VCaP (cell line): ENCODE data around the gene GRIA1.

Experiments
- H3K27ac ChIP-seq: fragments of 450-650 bp; 2 replicates; pipeline ENCODE4 v1.5.1; 2017
- TF ChIP-seq, protein P1 (sequence below): fragments of 450-650 bp; conservative IDR thresholded peaks from 2 replicates; pipeline ENCODE4 v1.5.1; 2017; ENCODE audit warnings: mild to moderate bottlenecking, moderate library complexity

Gene GRIA1

DNA sequence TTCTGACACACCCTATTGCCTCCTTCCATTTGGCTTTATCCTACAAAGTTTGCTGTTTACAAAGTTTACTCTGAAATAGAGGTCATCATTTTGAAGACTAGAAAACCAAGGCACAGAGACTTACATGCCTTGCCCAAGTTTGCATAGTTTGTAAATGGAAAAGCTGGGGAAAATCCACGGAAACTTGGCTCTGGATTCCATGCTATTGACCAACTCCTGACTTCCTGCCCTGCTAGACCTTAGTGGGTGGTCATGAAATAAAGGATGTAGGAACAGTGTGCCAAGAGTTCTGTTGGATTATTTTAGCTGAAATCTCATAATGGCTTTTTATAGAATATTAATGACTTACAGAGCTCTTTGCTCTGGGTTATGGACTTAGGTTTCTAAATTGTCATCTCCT, 69.5 kb downstream of the GRIA1 start:
- TF ChIP-seq, protein P1, sequence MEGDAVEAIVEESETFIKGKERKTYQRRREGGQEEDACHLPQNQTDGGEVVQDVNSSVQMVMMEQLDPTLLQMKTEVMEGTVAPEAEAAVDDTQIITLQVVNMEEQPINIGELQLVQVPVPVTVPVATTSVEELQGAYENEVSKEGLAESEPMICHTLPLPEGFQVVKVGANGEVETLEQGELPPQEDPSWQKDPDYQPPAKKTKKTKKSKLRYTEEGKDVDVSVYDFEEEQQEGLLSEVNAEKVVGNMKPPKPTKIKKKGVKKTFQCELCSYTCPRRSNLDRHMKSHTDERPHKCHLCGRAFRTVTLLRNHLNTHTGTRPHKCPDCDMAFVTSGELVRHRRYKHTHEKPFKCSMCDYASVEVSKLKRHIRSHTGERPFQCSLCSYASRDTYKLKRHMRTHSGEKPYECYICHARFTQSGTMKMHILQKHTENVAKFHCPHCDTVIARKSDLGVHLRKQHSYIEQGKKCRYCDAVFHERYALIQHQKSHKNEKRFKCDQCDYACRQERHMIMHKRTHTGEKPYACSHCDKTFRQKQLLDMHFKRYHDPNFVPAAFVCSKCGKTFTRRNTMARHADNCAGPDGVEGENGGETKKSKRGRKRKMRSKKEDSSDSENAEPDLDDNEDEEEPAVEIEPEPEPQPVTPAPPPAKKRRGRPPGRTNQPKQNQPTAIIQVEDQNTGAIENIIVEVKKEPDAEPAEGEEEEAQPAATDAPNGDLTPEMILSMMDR = no peak
- H3K27ac ChIP-seq = no peak overlapping the region

DNA sequence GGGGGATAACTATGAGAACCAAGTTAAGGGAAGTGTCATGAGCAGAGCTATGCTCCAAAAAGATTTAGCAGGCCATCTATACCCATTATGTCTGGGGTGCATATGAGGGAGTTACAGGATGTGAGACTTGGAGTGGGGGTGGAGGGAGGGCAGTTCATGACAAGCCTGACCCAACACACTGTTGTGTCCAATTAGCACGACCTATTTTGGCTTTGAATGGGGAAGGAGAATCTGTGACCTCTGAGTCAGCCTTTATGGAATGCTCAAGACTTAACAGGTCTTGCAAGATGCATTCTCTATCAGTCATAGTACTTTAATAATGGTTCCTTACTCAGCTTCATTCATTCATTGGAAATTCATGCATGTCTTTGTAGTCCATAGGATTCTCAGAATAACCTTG, 71.7 kb downstream of the GRIA1 start:
- H3K27ac ChIP-seq = no peak overlapping the region
- TF ChIP-seq, protein P1 = no peak

DNA sequence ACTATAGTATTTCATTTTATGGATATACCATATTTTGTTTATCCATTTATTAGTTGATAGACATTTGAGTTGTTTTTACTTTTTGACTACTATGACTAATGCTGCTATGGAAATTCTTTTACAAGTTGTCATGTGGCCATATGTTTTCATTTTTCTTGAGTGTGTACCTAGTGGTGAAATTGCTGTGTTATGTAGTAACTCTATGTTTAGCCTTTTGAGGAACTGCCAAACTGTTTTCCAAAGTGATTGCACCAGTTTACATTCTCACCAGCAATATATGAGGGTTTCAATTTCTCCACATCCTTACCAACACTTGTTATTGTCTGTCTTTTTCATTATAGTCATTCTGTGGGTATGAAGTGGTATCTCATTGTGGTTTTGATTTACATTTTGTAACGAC, 75.4 kb downstream of the GRIA1 start:
- TF ChIP-seq, protein P1 = no peak
- no peak overlapping the region for H3K27ac ChIP-seq

DNA sequence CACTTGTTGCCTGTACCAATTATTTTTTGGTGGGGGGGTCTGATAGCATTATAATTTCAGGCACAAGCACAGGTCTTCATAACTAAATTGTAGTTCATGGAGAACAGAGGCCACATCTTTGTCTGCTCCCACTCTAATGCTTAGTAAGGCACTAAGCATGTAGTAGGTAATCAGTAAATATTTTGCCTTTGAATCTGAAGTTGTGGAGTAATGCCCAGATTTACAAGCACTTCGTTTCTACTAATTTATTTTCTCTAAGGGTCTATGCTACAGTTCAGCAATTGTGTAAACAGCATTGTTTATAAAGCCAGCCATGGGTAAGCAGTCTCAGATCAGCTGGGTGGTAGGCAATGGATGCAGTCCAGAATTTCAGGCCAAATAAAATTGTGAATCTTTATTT, 78.6 kb downstream of the GRIA1 start:
- H3K27ac ChIP-seq = no peak overlapping the region
- TF ChIP-seq, protein P1 = no peak

DNA sequence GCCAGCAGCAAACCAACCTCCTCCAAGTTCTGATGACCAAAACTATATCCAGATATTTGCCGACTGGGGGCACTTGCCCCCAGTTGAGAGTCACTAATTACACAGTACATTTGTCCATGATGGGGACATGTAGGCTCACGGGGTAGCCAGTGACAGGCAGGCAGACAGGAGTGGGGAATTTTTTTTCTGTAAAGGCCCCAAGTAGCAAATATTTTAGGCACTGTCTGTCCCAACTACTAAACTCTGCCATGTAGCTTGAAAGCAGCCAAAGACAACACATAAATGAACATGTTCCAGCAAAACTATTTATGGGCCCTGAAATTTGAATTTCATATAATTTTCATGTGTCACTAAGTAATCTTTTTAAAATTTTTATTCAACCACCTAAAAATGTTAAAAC, 80.7 kb downstream of the GRIA1 start:
- no peak overlapping the region for H3K27ac ChIP-seq
- TF ChIP-seq, protein P1 = no peak

DNA sequence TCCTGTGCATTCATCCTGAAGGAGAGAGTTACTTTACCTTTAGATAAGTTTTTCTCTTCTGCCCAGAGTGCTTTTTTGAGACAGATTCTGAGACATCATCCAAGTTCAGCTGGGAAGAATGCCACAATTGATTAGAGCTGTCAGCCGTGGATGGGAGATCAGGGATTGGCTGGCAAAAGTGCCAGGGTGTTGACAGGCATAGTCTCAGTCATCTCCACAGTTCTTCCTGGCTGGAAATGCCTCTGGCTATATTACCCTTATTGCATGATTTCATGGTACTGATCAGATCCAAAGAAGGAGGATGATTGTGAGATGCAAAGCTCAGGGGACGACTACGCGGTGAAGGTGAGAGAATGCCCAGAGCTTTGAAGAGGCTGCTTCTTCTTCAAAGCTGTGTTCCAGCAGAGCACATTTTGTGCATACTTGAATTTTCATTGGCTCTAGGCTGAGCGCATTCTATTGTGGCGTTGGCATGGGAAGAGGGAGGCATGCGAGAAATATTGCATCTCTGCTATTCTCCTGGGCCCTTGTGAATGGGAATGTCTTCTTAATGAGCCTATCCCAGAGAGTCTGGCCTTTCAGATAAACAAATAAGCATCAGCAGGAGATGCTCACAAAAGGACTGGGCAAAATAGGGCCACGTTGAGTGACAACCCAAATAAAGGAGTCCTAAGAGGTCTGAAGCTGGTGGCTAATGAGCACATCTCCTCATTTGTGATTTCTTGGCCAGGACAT, 82.1 kb downstream of the GRIA1 start:
- TF ChIP-seq, protein P1 = no peak
- H3K27ac ChIP-seq = no peak overlapping the region

DNA sequence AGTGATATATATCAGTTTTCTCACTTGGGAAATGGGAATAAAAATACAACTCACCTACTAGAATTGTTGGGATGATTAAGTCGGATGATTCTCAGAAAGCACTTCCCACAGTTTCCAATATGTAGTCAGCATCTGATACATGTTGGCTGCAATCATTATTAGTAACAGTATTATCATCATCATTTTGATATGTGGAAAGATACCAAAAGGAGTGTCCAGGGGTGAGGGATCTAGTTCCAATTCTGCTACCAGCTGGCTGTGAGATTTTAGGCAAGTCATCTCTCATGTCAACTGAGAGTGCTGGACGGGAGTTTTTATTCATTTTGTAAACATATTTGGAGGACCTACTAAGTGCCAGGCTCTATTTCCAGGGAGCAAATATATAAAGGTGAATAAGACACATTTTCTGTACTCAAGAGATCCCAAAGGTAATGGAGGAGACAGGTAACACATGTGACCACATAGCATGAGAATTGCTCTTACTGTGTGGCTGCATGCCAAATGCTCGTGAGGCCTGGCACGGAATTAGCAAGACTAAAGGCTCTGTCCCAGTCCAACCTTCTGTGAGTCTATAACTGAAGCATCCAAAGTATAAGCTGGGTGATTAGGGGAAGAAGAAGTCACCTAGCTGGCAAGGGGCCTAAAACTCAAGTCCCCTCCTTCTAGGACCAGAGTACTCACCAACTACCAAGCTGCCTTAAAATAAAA, 83.0 kb downstream of the GRIA1 start:
- no peak overlapping the region for H3K27ac ChIP-seq
- TF ChIP-seq, protein P1 = no peak
